A549 (cell line): ENCODE data around the gene GMPR. TPM values are rescaled to one million over a fixed set of nuclear protein-coding genes. Genes with fewer than 3 reads are reported as not detected.

Experiments
- ATAC-seq, 2 experiments: fragments of 200-7000 bp in 1 of 2; fragments of >200 bp in 1 of 2; cut with Nextera tagmentation in 1 of 2; cut with Tn5 transposase in 1 of 2; 3 replicates each; pipeline versions ENCODE4 v1.8.0 to v1.9.1; 2018 to 2020; ENCODE audit warnings: mild to moderate bottlenecking in 1 of 2, moderate library complexity in 1 of 2
- CTCF ChIA-PET: fragments of 300-600 bp; sonication (Branson Sonifier 250); formaldehyde crosslinking; extraction: SDS; loops from one replicate; lab custom pipeline; 2021; ENCODE audit warnings: antibody characterized with exemption, inconsistent platforms; lab: Yijun Ruan, JAX
- POLR2A ChIA-PET: fragments of 350-600 bp; formaldehyde crosslinking; extraction: SDS; loops from one replicate; lab custom pipeline; 2021; ENCODE audit warnings: antibody characterized with exemption, inconsistent platforms; lab: Yijun Ruan, JAX
- DNase-seq, 2 experiments: peaks; one replicate each; pipeline versions ENCODE4 v3.0.0 to v3.0.0-alpha.2; 2011 to 2016; ENCODE audit warnings: low read depth in 1 of 2, low spot score in 1 of 2
- FAIRE-seq: peaks from 2 replicates; lab custom pipeline; 2011; peaks lifted over from hg19 to GRCh38; lab: Jason Lieb, UNC
- H3K27ac ChIP-seq, 2 experiments: fragments of >200 bp; sonication (Bioruptor Twin); formaldehyde crosslinking; 3 replicates each; pipeline ENCODE4 v1.5.1; 2016 to 2017
- H3K4me1 ChIP-seq: fragments of >200 bp; sonication (Bioruptor Twin); formaldehyde crosslinking; 3 replicates; pipeline ENCODE4 v1.6.1; 2016
- H3K4me2 ChIP-seq: fragments of >200 bp; sonication (Bioruptor Twin); formaldehyde crosslinking; 3 replicates; pipeline ENCODE4 v1.6.1; 2016
- H3K4me3 ChIP-seq: fragments of >200 bp; sonication (Bioruptor Twin); formaldehyde crosslinking; 3 replicates; pipeline ENCODE4 v1.5.1; 2016
- H3K9me3 ChIP-seq: fragments of >200 bp; sonication (Bioruptor Twin); formaldehyde crosslinking; 3 replicates; pipeline ENCODE4 v1.6.1; 2016
- BHLHE40 ChIP-seq: IDR thresholded peaks from 2 replicates; pipeline ENCODE4 v1.6.1; 2012; ENCODE audit warnings: low read depth, low read length, inconsistent platforms
- CEBPB ChIP-seq, 2 experiments: fragments of >200 bp in 1 of 2; sonication (Bioruptor Twin) in 1 of 2; formaldehyde crosslinking in 1 of 2; IDR thresholded peaks; 2 replicates each; pipeline ENCODE4 v1.6.1; 2012 to 2016
- CHD4 ChIP-seq: fragments of 200-600 bp; sonication (generic); IDR thresholded peaks from 2 replicates; pipeline ENCODE4 v1.6.1; 2016; ENCODE audit warnings: antibody characterized with exemption, mild to moderate bottlenecking, borderline replicate concordance
- FOSB ChIP-seq: fragments of 250-450 bp; sonication (Bioruptor Pico); IDR thresholded peaks from 2 replicates; pipeline ENCODE4 v1.5.0; 2020; ENCODE audit warnings: mild to moderate bottlenecking, moderate library complexity
- FOXS1 ChIP-seq: fragments of 250-450 bp; sonication (Bioruptor Pico); IDR thresholded peaks from 2 replicates; pipeline ENCODE4 v1.5.0; 2020; ENCODE audit warnings: mild to moderate bottlenecking, moderate library complexity
- GATA3 ChIP-seq: IDR thresholded peaks from 2 replicates; pipeline ENCODE4 v1.6.1; 2012; ENCODE audit warnings: borderline replicate concordance
- HEYL ChIP-seq: fragments of 250-450 bp; sonication (Bioruptor Pico); IDR thresholded peaks from 2 replicates; pipeline ENCODE4 v1.8.0; 2021; ENCODE audit warnings: mild to moderate bottlenecking, moderate library complexity
- HOXA7 ChIP-seq: fragments of 250-450 bp; sonication (Bioruptor Pico); IDR thresholded peaks from 2 replicates; pipeline ENCODE4 v1.5.0; 2020; ENCODE audit warnings: mild to moderate bottlenecking, moderate library complexity
- JUNB ChIP-seq: fragments of >200 bp; sonication (Bioruptor Twin); formaldehyde crosslinking; IDR thresholded peaks from 2 replicates; pipeline ENCODE4 v1.6.1; 2016
- KDM1A ChIP-seq: fragments of 200-600 bp; sonication (generic); IDR thresholded peaks from 2 replicates; pipeline ENCODE4 v1.6.1; 2016; ENCODE audit warnings: low read depth, mild to moderate bottlenecking
- MAZ ChIP-seq: fragments of 150-350 bp; IDR thresholded peaks from 2 replicates; pipeline ENCODE4 v1.6.1; 2014; ENCODE audit warnings: antibody characterized with exemption, low read depth, low read length, borderline replicate concordance
- MYC ChIP-seq: IDR thresholded peaks from 2 replicates; pipeline ENCODE4 v1.6.1; 2012; ENCODE audit warnings: mild to moderate bottlenecking, inconsistent platforms, low read length, improper control_type of control experiment, borderline replicate concordance
- NFE2L2 ChIP-seq: fragments of 150-350 bp; conservative IDR thresholded peaks from 2 replicates; pipeline ENCODE4 v1.6.1; 2014; ENCODE audit warnings: low read length
- NR3C1 ChIP-seq: fragments of >200 bp; sonication (Bioruptor Twin); formaldehyde crosslinking; IDR thresholded peaks from 3 replicates; pipeline ENCODE4 v1.6.1; 2017
- PHF8 ChIP-seq: fragments of 200-600 bp; sonication (generic); IDR thresholded peaks from 2 replicates; pipeline ENCODE4 v1.6.1; 2016; ENCODE audit warnings: low read depth, mild to moderate bottlenecking, antibody characterized with exemption, moderate library complexity, borderline replicate concordance
- RCOR1 ChIP-seq: fragments of 150-350 bp; IDR thresholded peaks from 2 replicates; pipeline ENCODE4 v1.6.1; 2014; ENCODE audit warnings: antibody characterized with exemption, low read length, low read depth
- TP53 ChIP-seq: fragments of 250-450 bp; sonication (Bioruptor Pico); IDR thresholded peaks from 2 replicates; pipeline ENCODE4 v1.5.0; 2021; ENCODE audit warnings: mild to moderate bottlenecking, moderate library complexity
- ZC3H11A ChIP-seq: fragments of 450-650 bp; IDR thresholded peaks from 2 replicates; pipeline ENCODE4 v1.6.1; 2014; ENCODE audit warnings: antibody characterized with exemption, mild to moderate bottlenecking
- ZFP36 ChIP-seq: fragments of 450-650 bp; IDR thresholded peaks from 2 replicates; pipeline ENCODE4 v1.6.1; 2014; ENCODE audit warnings: borderline replicate concordance; ENCODE audit not compliant: partially characterized antibody
- WGBS: methylation state at CpG from one replicate; pipeline ENCODE4 v1.1.6; 2017; ENCODE audit errors: missing lambda C conversion rate; 5-methylcytosine and 5-hydroxymethylcytosine counted together
- polyA plus RNA-seq, 4 experiments: library from polyadenylated mRNA; depleted of rRNA in 3 of 4; stranded (reverse); fragments of >200 nt; fragmentation: RNase III in 1 of 4; extraction: RNeasy Plus Mini Kit Qiagen cat#74134 plus additional on column Dnase treatment in 1 of 4; gene quantifications; 2 replicates in 3 of 4; 3 replicates in 1 of 4; pipeline ENCODE4 v1.2.3, GENCODE V29; 2011 to 2017
- TF ChIP-seq, protein P1 (sequence below): IDR thresholded peaks from 2 replicates; pipeline ENCODE4 v1.6.1; 2012; ENCODE audit warnings: low read depth, borderline replicate concordance
- TF ChIP-seq, protein P2 (sequence below): fragments of >200 bp; sonication (Bioruptor Twin); formaldehyde crosslinking; IDR thresholded peaks from 2 replicates; pipeline ENCODE4 v1.6.1; 2016
- TF ChIP-seq, protein P3 (sequence below): fragments of 250-450 bp; sonication (Bioruptor Pico); IDR thresholded peaks from 2 replicates; pipeline ENCODE4 v1.5.0; 2021; ENCODE audit warnings: mild to moderate bottlenecking, moderate library complexity, borderline replicate concordance
- TF ChIP-seq, protein P4 (sequence below): fragments of 150-350 bp; IDR thresholded peaks from 2 replicates; pipeline ENCODE4 v1.6.1; 2014; ENCODE audit warnings: low read depth, mild to moderate bottlenecking, low read length

The GMPR gene
- polyA plus RNA-seq, 2 of the 4 experiments (the other 2 are of a cell fraction), result 0.23 to 0.34 TPM

DNA sequence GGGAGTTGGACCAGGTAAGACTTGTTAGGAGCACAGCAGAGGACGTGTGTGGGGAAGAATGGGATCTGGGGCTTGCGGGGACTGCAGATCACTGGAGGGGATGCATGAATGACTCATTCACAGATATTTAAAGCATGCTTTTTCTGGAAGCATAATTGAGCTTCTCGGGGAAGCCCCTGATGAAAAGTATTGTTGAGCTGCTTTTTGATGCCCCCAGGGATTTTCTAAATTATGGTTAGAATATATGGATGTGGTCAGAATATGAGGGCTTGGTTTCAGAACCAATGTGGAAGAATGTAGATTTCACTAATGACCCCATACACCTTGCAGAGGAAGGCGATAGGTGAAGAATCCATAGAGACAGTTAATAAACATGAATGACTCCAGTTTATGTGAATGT is 36.1 kb downstream of the GMPR start:
- FAIRE-seq, result no peak
- WGBS, result 70% methylated on average over 3 of the region's 4 CpGs

DNA sequence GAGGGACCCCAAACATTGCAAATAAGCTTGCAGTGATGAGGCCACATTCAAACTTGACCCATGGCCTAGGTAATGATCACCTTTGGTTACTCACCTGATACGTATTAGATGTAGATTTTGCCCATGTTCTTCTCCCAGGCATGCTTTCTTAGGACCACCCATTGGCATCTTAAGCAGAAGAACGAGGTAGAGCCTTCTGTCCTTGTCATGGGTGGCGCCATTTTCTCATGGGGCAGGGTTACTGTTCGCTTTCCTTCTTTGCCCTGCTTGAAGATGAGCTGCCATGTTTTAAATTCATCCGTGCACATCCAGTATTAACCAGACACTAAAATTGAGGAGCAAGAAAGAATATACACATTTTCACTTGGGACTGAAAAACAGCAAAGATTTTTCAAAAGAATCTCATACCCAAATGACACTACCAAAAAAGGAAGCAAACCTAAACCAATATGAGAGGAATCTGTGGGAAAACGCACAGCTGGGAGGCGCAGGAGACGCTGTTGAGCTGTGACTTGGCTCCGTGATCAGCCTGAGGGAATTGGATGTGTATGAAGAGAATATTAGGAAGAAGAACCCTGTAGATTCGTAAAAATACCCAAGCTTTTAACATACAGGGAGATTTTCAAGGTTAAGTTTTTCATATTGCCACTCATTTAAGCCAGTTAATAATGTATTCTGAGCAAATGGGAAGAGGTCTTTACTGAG is 36.6 kb downstream of the GMPR start:
- TF ChIP-seq MAZ (no peak), NR3C1 (no peak), ZC3H11A (no peak)
- TF ChIP-seq, protein P1, sequence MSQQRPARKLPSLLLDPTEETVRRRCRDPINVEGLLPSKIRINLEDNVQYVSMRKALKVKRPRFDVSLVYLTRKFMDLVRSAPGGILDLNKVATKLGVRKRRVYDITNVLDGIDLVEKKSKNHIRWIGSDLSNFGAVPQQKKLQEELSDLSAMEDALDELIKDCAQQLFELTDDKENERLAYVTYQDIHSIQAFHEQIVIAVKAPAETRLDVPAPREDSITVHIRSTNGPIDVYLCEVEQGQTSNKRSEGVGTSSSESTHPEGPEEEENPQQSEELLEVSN, result no peak
- ChIA-PET POLR2A (no interaction called here), CTCF (interaction anchor here (1.7 to 4.8 kb wide), 3 partner anchors 9 to 92 kb away, joined by 3 to 27 read pairs (median 10); no protein-coding TSS in a partner anchor)
- H3K4me2 ChIP-seq, result no peak overlapping the region
- H3K4me3 ChIP-seq, result no peak overlapping the region
- peaks cover 17% of the 10 kb centered on the region for H3K4me1 ChIP-seq
- DNase-seq (no peak), ATAC-seq (no peak), FAIRE-seq (no peak)
- H3K27ac ChIP-seq, result no peak overlapping the region
- no peaks in the 10 kb centered on the region for H3K9me3 ChIP-seq
- WGBS, result 76% methylated on average over 10 of the region's 10 CpGs

More for the DNA sequence above, 36.1 kb downstream of the GMPR start:
- Histone ChIP-seq H3K4me3 (no peak overlapping the region), H3K4me1 (peaks cover 17% of the 10 kb centered on the region), H3K27ac (no peak overlapping the region), H3K4me2 (no peak overlapping the region), H3K9me3 (no peaks in the 10 kb centered on the region)
- ChIA-PET POLR2A (no interaction called here), CTCF (interaction anchor here (1.7 to 4.8 kb wide), 2 partner anchors 12 to 92 kb away, joined by 3 to 27 read pairs; no protein-coding TSS in a partner anchor)
- DNase-seq, result no peak
- TF ChIP-seq, protein P2, sequence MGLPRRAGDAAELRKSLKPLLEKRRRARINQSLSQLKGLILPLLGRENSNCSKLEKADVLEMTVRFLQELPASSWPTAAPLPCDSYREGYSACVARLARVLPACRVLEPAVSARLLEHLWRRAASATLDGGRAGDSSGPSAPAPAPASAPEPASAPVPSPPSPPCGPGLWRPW, result no peak
- TF ChIP-seq BHLHE40 (no peak), KDM1A (no peak), FOSB (CRISPR knock-in tag) (no peak), CHD4 (no peak), HOXA7 (CRISPR knock-in tag) (no peak), PHF8 (no peak), GATA3 (no peak), MYC (no peak), TP53 (CRISPR knock-in tag) (no peak), ZFP36 (no peak), CEBPB (IDR thresholded peaks at IDR 0.05) (no peak), HEYL (CRISPR knock-in tag) (no peak), JUNB (no peak), RCOR1 (no peak), NFE2L2 (no peak), FOXS1 (CRISPR knock-in tag) (no peak)
- TF ChIP-seq, protein P3, sequence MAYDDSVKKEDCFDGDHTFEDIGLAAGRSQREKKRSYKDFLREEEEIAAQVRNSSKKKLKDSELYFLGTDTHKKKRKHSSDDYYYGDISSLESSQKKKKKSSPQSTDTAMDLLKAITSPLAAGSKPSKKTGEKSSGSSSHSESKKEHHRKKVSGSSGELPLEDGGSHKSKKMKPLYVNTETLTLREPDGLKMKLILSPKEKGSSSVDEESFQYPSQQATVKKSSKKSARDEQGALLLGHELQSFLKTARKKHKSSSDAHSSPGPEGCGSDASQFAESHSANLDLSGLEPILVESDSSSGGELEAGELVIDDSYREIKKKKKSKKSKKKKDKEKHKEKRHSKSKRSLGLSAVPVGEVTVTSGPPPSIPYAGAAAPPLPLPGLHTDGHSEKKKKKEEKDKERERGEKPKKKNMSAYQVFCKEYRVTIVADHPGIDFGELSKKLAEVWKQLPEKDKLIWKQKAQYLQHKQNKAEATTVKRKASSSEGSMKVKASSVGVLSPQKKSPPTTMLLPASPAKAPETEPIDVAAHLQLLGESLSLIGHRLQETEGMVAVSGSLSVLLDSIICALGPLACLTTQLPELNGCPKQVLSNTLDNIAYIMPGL (CRISPR knock-in tag), result no peak
- TF ChIP-seq, protein P4, sequence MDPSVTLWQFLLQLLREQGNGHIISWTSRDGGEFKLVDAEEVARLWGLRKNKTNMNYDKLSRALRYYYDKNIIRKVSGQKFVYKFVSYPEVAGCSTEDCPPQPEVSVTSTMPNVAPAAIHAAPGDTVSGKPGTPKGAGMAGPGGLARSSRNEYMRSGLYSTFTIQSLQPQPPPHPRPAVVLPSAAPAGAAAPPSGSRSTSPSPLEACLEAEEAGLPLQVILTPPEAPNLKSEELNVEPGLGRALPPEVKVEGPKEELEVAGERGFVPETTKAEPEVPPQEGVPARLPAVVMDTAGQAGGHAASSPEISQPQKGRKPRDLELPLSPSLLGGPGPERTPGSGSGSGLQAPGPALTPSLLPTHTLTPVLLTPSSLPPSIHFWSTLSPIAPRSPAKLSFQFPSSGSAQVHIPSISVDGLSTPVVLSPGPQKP, result no peak
- ATAC-seq, result no peak
